HepG2 (cell line): ENCODE results near the gene ZNF367. TPM values are rescaled to one million over a fixed set of nuclear protein-coding genes. Genes with fewer than 3 reads are reported as not detected.
A peak's percentile ranks its signal among the peaks of the same experiment; 100 is the strongest.

Source experiments
- ATAC-seq: fragments of 200-7000 bp; cut with Tn5 transposase; 3 replicates; pipeline ENCODE4 v1.9.1; 2020; ENCODE audit warnings: mild to moderate bottlenecking, moderate library complexity
- BruUV-seq: library from RNA; stranded (reverse); fragments of 400-500 nt; replicated peaks from 2 replicates; lab custom pipeline; 2021; lab: Mats Ljungman, UMichigan
- CTCF ChIA-PET: fragments of 300-600 bp; formaldehyde crosslinking; extraction: SDS; loops from one replicate; lab custom pipeline; 2021; ENCODE audit warnings: low total read pairs, inconsistent platforms, low intra/inter-chr PET ratio; lab: Yijun Ruan, JAX
- POLR2A ChIA-PET: fragments of 350-600 bp; sonication (Branson Sonifier 250); formaldehyde crosslinking; loops from one replicate; lab custom pipeline; 2020; ENCODE audit warnings: antibody characterized with exemption, inconsistent platforms; lab: Yijun Ruan, JAX
- DNase-seq: peaks from one replicate; pipeline ENCODE4 v3.0.0-alpha.2; 2015; ENCODE audit warnings: low spot score
- FAIRE-seq: peaks from 3 replicates; lab custom pipeline; 2011; peaks lifted over from hg19 to GRCh38; lab: Jason Lieb, UNC
- H2AFZ ChIP-seq: one replicate; pipeline ENCODE4 v1.6.1; 2011; ENCODE audit warnings: low read length, inconsistent platforms
- H3K27ac ChIP-seq: fragments of 300-600 bp; 3 replicates; pipeline ENCODE4 v1.8.0; 2011; ENCODE audit warnings: mixed run types, mild to moderate bottlenecking, mixed read lengths, low read length, inconsistent platforms; ENCODE audit not compliant: insufficient read depth; ENCODE audit errors: extremely low read length
- H3K27me3 ChIP-seq, 2 experiments: fragments of 200-600 bp in 1 of 2; 2 replicates in 1 of 2; 3 replicates in 1 of 2; pipeline versions ENCODE4 v1.6.0 to v1.8.0; 2011; ENCODE audit warnings: low read length in 2 of 2, mild to moderate bottlenecking in 2 of 2, moderate library complexity in 2 of 2, inconsistent platforms in 1 of 2; ENCODE audit not compliant: insufficient read depth in 2 of 2, control insufficient read depth in 1 of 2
- H3K36me3 ChIP-seq, 2 experiments: fragments of 200-600 bp in 1 of 2; replicated peaks in 1 of 2; 2 replicates in 1 of 2; 3 replicates in 1 of 2; pipeline versions ENCODE4 v1.5.1 to v1.8.0; 2011; ENCODE audit warnings: low read length in 2 of 2, inconsistent platforms in 1 of 2; ENCODE audit not compliant: insufficient read depth in 2 of 2, control insufficient read depth in 1 of 2
- H3K4me1 ChIP-seq: 2 replicates; pipeline ENCODE4 v1.5.1; 2012; ENCODE audit warnings: low read length, inconsistent platforms; ENCODE audit not compliant: insufficient read depth
- H3K4me2 ChIP-seq: 2 replicates; pipeline ENCODE4 v1.6.0; 2011; ENCODE audit warnings: low read depth, low read length, inconsistent platforms
- H3K4me3 ChIP-seq, 3 experiments: fragments of 200-600 bp in 1 of 3; sonication (generic), shearing (Covaris generic) in 1 of 3; replicated peaks in 1 of 3; 2 replicates each; pipeline ENCODE4 v1.5.1; 2011 to 2016; ENCODE audit warnings: low read length in 3 of 3, inconsistent platforms in 2 of 3, low read depth in 2 of 3, mild to moderate bottlenecking in 2 of 3, control low read depth in 1 of 3, mixed read lengths in 1 of 3; ENCODE audit not compliant: insufficient read depth in 1 of 3
- H3K79me2 ChIP-seq: one replicate; pipeline ENCODE4 v1.6.1; 2011; ENCODE audit warnings: low read length, inconsistent platforms; ENCODE audit not compliant: insufficient read depth
- H3K9ac ChIP-seq: 2 replicates; pipeline ENCODE4 v1.6.0; 2011; ENCODE audit warnings: mild to moderate bottlenecking, low read depth, low read length, inconsistent platforms; ENCODE audit not compliant: insufficient read depth
- H3K9me3 ChIP-seq: 2 replicates; pipeline ENCODE4 v1.5.1; 2012; ENCODE audit warnings: mild to moderate bottlenecking, low read length
- H4K20me1 ChIP-seq: 2 replicates; pipeline ENCODE4 v1.6.0; 2011; ENCODE audit warnings: inconsistent platforms, mild to moderate bottlenecking, low read length, moderate library complexity; ENCODE audit not compliant: insufficient read depth
- FOSL1 ChIP-seq: sonication (generic); formaldehyde crosslinking; IDR thresholded peaks from 2 replicates; pipeline ENCODE4 v1.9.0; 2021; ENCODE audit warnings: missing genetic modification reagents, borderline replicate concordance
- FOXA3 ChIP-seq: IDR thresholded peaks from 2 replicates; pipeline ENCODE4 v1.6.1; 2016; ENCODE audit warnings: missing genetic modification reagents, missing compliant biosample characterization
- GZF1 ChIP-seq: sonication (generic); formaldehyde crosslinking; IDR thresholded peaks from 2 replicates; pipeline ENCODE4 v1.5.1; 2020; ENCODE audit warnings: mild to moderate bottlenecking, missing genetic modification reagents
- KDM5A ChIP-seq: fragments of 200-600 bp; sonication (generic); IDR thresholded peaks from 2 replicates; pipeline ENCODE4 v1.7.0; 2018; ENCODE audit warnings: antibody characterized with exemption, mild to moderate bottlenecking, low read length, borderline replicate concordance
- KLF11 ChIP-seq: IDR thresholded peaks from 2 replicates; pipeline ENCODE4 v1.6.1; 2016; ENCODE audit warnings: missing compliant biosample characterization
- SMC3 ChIP-seq: IDR thresholded peaks from 2 replicates; pipeline ENCODE4 v1.6.1; 2011; ENCODE audit warnings: low read length, improper control_type of control experiment
- SMYD3 ChIP-seq: sonication (generic); formaldehyde crosslinking; IDR thresholded peaks from 2 replicates; pipeline ENCODE4 v1.8.1; 2023; ENCODE audit warnings: mild to moderate bottlenecking, missing genetic modification reagents
- ZBTB21 ChIP-seq: sonication (generic); formaldehyde crosslinking; IDR thresholded peaks from 2 replicates; pipeline ENCODE4 v1.4.0; 2020; ENCODE audit warnings: missing genetic modification reagents
- ZC3H4 ChIP-seq: sonication (generic); formaldehyde crosslinking; IDR thresholded peaks from 2 replicates; pipeline ENCODE4 v1.4.0; 2020; ENCODE audit warnings: missing genetic modification reagents, borderline replicate concordance
- ZNF552 ChIP-seq: sonication (generic); formaldehyde crosslinking; IDR thresholded peaks from 2 replicates; pipeline ENCODE4 v1.9.0; 2022; ENCODE audit warnings: missing genetic modification reagents, mild to moderate bottlenecking, borderline replicate concordance
- ZNF589 ChIP-seq: sonication (generic); formaldehyde crosslinking; conservative IDR thresholded peaks from 2 replicates; pipeline ENCODE4 v1.8.0; 2022; ENCODE audit warnings: mild to moderate bottlenecking, moderate library complexity, missing genetic modification reagents
- WGBS: methylation state at CpG from one replicate; pipeline ENCODE4 v1.1.6; 2017; ENCODE audit warnings: low lambda C conversion rate; 5-methylcytosine and 5-hydroxymethylcytosine counted together
- in situ Hi-C: cut with HindIII; loops from 2 replicates; pipeline ENCODE4 v1.10.0; 2017; ENCODE audit warnings: low pct_unique_long_range_greater_than_20kb; ENCODE audit not compliant: extremely low pct_ligation_motif_present
- intact Hi-C: fragments of 100-400 bp; cut with micrococcal nuclease; formaldehyde crosslinking; loops from one replicate; pipeline ENCODE4 v1.10.0; 2022; ENCODE audit not compliant: unreplicated experiment
- polyA plus RNA-seq, 8 experiments: library from polyadenylated mRNA; depleted of rRNA in 3 of 8; stranded (reverse) in 7 of 8; unstranded in 1 of 8; fragments of >200 nt; fragmentation: Illumina TruSeq in 4 of 8; extraction: Trizol in 4 of 8; gene quantifications; 2 replicates each; pipeline versions ENCODE4 v1.2.1 to v1.2.3, GENCODE V29; 2011 to 2016; ENCODE audit warnings: low read depth in 4 of 8, missing spikeins in 1 of 8, mixed read lengths in 1 of 8; ENCODE audit not compliant: insufficient read depth in 1 of 8
- total RNA-seq, 5 experiments: library from RNA; depleted of rRNA; stranded (reverse); fragments of >200 nt; fragmentation: Illumina TruSeq; extraction: Trizol; gene quantifications; 2 replicates each; pipeline ENCODE4 v1.2.3, GENCODE V29; 2016; ENCODE audit warnings: low read depth in 1 of 5
- TF ChIP-seq, protein P1 (sequence below): sonication (generic); formaldehyde crosslinking; IDR thresholded peaks from 2 replicates; pipeline ENCODE4 v1.4.0; 2020; ENCODE audit warnings: mild to moderate bottlenecking, low read depth, missing genetic modification reagents
- TF ChIP-seq, protein P2 (sequence below): sonication (generic); formaldehyde crosslinking; IDR thresholded peaks from 2 replicates; pipeline ENCODE4 v1.5.1; 2020; ENCODE audit warnings: missing genetic modification reagents, mild to moderate bottlenecking, borderline replicate concordance
- TF ChIP-seq, protein P3 (sequence below): sonication (generic); formaldehyde crosslinking; IDR thresholded peaks from 2 replicates; pipeline ENCODE4 v1.5.0; 2020; ENCODE audit warnings: missing genetic modification reagents
- TF ChIP-seq, protein P4 (sequence below): sonication (generic); formaldehyde crosslinking; conservative IDR thresholded peaks from 2 replicates; pipeline ENCODE4 v1.4.0; 2020; ENCODE audit warnings: mild to moderate bottlenecking, missing genetic modification reagents, moderate library complexity
- TF ChIP-seq, protein P5 (sequence below): IDR thresholded peaks from 2 replicates; pipeline ENCODE4 v1.6.1; 2016; ENCODE audit warnings: missing genetic modification reagents, missing compliant biosample characterization

ZNF367 gene
- total and polyA plus RNA-seq, 2 of the 13 experiments (the other 11 are each of a cell fraction or from before 2014, with no cell fraction given): 2.9 to 7.7 TPM

DNA sequence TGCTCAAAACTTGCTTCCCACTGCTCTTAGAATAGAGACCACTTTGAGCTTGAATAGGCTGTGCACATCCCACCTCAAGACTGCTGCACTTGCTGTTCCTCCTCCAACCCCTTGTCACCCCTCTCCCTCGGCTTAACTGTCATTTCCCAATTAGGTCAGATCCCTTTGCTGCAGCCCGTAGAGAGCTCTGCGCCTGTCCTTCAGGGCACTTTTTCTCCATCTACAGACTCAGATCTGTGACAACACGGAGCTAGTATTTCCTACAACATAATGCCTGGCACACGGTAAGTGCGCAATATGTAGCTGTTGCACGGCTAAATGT, 31.3 kb upstream of the ZNF367 start:
- Histone ChIP-seq H3K79me2 (peaks cover 37% of the 10 kb centered on the region), H3K27ac (peak overlapping the region; percentile 32), H4K20me1 (peaks cover 19% of the 10 kb centered on the region; the same call in 1 of the 2 replicates), H3K27me3 (no peaks in the 10 kb centered on the region; a peak in 1 of 5 replicates), H3K9ac (peak overlapping the region; percentile 61), H3K9me3 (no peaks in the 10 kb centered on the region), H3K4me3 (peak overlapping the region; percentile 61 to 97 (median 73); a peak in 5 of 6 replicates), H2AFZ (peak overlapping the region; percentile 46), H3K4me1 (peaks cover 49% of the 10 kb centered on the region), H3K4me2 (peak overlapping the region; percentile 99), H3K36me3 (no peaks in the 10 kb centered on the region)
- DNase-seq: no peak
- no peak for ATAC-seq
- in situ Hi-C loops: loop anchor here (10.0 kb wide), 1 partner anchor 205 kb away; the partner anchor contains the start of gene PRXL2C
- intact Hi-C loops: loop anchor here (2.0 kb wide), 1 partner anchor 65 kb away; no protein-coding TSS in a partner anchor
- FAIRE-seq: no peak
- POLR2A ChIA-PET: interaction anchor here (0.6 to 2.2 kb wide), 19 partner anchors 9 to 206 kb away, joined by 3 to 14 read pairs (median 4); partner anchors contain the start of gene PRXL2C
- 1% methylated on average over 5 of the region's 7 CpGs for WGBS
- CTCF ChIA-PET: no interaction called here
- BruUV-seq: no TSS peak
- TF ChIP-seq SMYD3 (CRISPR knock-in tag): 0 out of 2 replicates have a peak, but pooled peaks have one; percentile 29
- TF ChIP-seq, protein P1, sequence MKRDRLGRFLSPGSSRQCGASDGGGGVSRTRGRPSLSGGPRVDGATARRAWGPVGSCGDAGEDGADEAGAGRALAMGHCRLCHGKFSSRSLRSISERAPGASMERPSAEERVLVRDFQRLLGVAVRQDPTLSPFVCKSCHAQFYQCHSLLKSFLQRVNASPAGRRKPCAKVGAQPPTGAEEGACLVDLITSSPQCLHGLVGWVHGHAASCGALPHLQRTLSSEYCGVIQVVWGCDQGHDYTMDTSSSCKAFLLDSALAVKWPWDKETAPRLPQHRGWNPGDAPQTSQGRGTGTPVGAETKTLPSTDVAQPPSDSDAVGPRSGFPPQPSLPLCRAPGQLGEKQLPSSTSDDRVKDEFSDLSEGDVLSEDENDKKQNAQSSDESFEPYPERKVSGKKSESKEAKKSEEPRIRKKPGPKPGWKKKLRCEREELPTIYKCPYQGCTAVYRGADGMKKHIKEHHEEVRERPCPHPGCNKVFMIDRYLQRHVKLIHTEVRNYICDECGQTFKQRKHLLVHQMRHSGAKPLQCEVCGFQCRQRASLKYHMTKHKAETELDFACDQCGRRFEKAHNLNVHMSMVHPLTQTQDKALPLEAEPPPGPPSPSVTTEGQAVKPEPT (CRISPR knock-in tag): no peak
- TF ChIP-seq, protein P2, sequence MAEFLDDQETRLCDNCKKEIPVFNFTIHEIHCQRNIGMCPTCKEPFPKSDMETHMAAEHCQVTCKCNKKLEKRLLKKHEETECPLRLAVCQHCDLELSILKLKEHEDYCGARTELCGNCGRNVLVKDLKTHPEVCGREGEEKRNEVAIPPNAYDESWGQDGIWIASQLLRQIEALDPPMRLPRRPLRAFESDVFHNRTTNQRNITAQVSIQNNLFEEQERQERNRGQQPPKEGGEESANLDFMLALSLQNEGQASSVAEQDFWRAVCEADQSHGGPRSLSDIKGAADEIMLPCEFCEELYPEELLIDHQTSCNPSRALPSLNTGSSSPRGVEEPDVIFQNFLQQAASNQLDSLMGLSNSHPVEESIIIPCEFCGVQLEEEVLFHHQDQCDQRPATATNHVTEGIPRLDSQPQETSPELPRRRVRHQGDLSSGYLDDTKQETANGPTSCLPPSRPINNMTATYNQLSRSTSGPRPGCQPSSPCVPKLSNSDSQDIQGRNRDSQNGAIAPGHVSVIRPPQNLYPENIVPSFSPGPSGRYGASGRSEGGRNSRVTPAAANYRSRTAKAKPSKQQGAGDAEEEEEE (CRISPR knock-in tag): no peak
- TF ChIP-seq, protein P3, sequence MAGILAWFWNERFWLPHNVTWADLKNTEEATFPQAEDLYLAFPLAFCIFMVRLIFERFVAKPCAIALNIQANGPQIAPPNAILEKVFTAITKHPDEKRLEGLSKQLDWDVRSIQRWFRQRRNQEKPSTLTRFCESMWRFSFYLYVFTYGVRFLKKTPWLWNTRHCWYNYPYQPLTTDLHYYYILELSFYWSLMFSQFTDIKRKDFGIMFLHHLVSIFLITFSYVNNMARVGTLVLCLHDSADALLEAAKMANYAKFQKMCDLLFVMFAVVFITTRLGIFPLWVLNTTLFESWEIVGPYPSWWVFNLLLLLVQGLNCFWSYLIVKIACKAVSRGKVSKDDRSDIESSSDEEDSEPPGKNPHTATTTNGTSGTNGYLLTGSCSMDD (CRISPR knock-in tag): no peak
- TF ChIP-seq KLF11 (CRISPR knock-in tag): no peak
- TF ChIP-seq, protein P4, sequence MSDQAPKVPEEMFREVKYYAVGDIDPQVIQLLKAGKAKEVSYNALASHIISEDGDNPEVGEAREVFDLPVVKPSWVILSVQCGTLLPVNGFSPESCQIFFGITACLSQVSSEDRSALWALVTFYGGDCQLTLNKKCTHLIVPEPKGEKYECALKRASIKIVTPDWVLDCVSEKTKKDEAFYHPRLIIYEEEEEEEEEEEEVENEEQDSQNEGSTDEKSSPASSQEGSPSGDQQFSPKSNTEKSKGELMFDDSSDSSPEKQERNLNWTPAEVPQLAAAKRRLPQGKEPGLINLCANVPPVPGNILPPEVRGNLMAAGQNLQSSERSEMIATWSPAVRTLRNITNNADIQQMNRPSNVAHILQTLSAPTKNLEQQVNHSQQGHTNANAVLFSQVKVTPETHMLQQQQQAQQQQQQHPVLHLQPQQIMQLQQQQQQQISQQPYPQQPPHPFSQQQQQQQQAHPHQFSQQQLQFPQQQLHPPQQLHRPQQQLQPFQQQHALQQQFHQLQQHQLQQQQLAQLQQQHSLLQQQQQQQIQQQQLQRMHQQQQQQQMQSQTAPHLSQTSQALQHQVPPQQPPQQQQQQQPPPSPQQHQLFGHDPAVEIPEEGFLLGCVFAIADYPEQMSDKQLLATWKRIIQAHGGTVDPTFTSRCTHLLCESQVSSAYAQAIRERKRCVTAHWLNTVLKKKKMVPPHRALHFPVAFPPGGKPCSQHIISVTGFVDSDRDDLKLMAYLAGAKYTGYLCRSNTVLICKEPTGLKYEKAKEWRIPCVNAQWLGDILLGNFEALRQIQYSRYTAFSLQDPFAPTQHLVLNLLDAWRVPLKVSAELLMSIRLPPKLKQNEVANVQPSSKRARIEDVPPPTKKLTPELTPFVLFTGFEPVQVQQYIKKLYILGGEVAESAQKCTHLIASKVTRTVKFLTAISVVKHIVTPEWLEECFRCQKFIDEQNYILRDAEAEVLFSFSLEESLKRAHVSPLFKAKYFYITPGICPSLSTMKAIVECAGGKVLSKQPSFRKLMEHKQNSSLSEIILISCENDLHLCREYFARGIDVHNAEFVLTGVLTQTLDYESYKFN: 0 out of 2 replicates have a peak, but pooled peaks have one; percentile 34
- TF ChIP-seq ZC3H4: no peak
- TF ChIP-seq ZBTB21 (CRISPR knock-in tag): no peak
- 0 out of 2 replicates have a peak, but pooled peaks have one; percentile 14 for TF ChIP-seq KDM5A
- no peak for TF ChIP-seq ZNF589 (CRISPR knock-in tag)
- TF ChIP-seq, protein P5, sequence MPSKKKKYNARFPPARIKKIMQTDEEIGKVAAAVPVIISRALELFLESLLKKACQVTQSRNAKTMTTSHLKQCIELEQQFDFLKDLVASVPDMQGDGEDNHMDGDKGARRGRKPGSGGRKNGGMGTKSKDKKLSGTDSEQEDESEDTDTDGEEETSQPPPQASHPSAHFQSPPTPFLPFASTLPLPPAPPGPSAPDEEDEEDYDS (CRISPR knock-in tag): no peak
- TF ChIP-seq GZF1 (CRISPR knock-in tag): peak; percentile 98
- no peak for TF ChIP-seq SMC3
- no peak for TF ChIP-seq FOSL1 (CRISPR knock-in tag)
- TF ChIP-seq FOXA3 (CRISPR knock-in tag): 0 out of 2 replicates have a peak, but pooled peaks have one; percentile 18
- TF ChIP-seq ZNF552: no peak
